CD4-positive, alpha-beta memory T cell (primary cell): ENCODE measurements around the gene DCUN1D3. TPM values are rescaled to one million over a fixed set of nuclear protein-coding genes. Genes with fewer than 3 reads are reported as not detected.
A peak's percentile ranks its signal among the peaks of the same experiment; 100 is the strongest.

Experiments used
- CTCF ChIA-PET: fragments of 350-600 bp; sonication (Branson Sonifier 250); formaldehyde crosslinking; loops from one replicate; lab custom pipeline; 2021; ENCODE audit warnings: inconsistent platforms; ENCODE audit not compliant: partially characterized antibody; lab: Charles Lee
- POLR2A ChIA-PET: fragments of 350-600 bp; sonication (Branson Sonifier 250); formaldehyde crosslinking; loops from one replicate; lab custom pipeline; 2021; ENCODE audit not compliant: partially characterized antibody; lab: Charles Lee
- DNase-seq, 5 donors: peaks; one replicate each; pipeline versions ENCODE4 v3.0.0 to v3.0.0-alpha.2; 2020 to 2022; ENCODE audit warnings: mixed read lengths in 1 of 5
- H3K27ac ChIP-seq: one replicate; pipeline ENCODE4 v1.7.0; 2013; ENCODE audit warnings: low read depth, low read length
- H3K27me3 ChIP-seq: 2 replicates; pipeline ENCODE4 v1.7.0; 2013; ENCODE audit warnings: mild to moderate bottlenecking, low read length, moderate library complexity; ENCODE audit not compliant: insufficient read depth
- H3K36me3 ChIP-seq: 2 replicates; pipeline ENCODE4 v1.7.0; 2013; ENCODE audit warnings: mild to moderate bottlenecking, low read length, moderate library complexity; ENCODE audit not compliant: insufficient read depth
- H3K4me1 ChIP-seq: 2 replicates; pipeline ENCODE4 v1.7.0; 2013; ENCODE audit warnings: mild to moderate bottlenecking, low read length, moderate library complexity; ENCODE audit not compliant: insufficient read depth
- H3K4me3 ChIP-seq, 2 donors: one replicate each; pipeline ENCODE4 v1.7.0; 2013; ENCODE audit warnings: low read length in 2 of 2, mild to moderate bottlenecking in 1 of 2
- H3K9me3 ChIP-seq, 2 donors: one replicate each; pipeline ENCODE4 v1.7.0; 2013; ENCODE audit warnings: low read length in 2 of 2, control low read depth in 1 of 2; ENCODE audit not compliant: control insufficient read depth in 1 of 2
- H3K27ac Mint-ChIP-seq, 7 donors: one replicate each; pipeline ENCODE4 v1.8.0; 2020 to 2021; ENCODE audit warnings: mixed read lengths in 7 of 7, mild to moderate bottlenecking in 6 of 7, inconsistent platforms in 3 of 7, moderate library complexity in 3 of 7
- H3K27me3 Mint-ChIP-seq, 2 donors: one replicate each; pipeline ENCODE4 v1.8.0; 2020 to 2021; ENCODE audit warnings: mixed read lengths in 2 of 2
- H3K36me3 Mint-ChIP-seq, 2 donors: one replicate each; pipeline ENCODE4 v1.8.0; 2020 to 2021; ENCODE audit warnings: mixed read lengths in 2 of 2, inconsistent platforms in 1 of 2, mild to moderate bottlenecking in 1 of 2
- H3K4me1 Mint-ChIP-seq, 4 donors: one replicate each; pipeline ENCODE4 v1.8.0; 2020 to 2021; ENCODE audit warnings: mixed read lengths in 4 of 4, mild to moderate bottlenecking in 1 of 4
- H3K4me3 Mint-ChIP-seq, 8 donors: one replicate each; pipeline ENCODE4 v1.8.0; 2020 to 2021; ENCODE audit warnings: mixed read lengths in 8 of 8, mild to moderate bottlenecking in 7 of 8, moderate library complexity in 6 of 8, inconsistent platforms in 3 of 8
- H3K9me3 Mint-ChIP-seq, 8 donors: one replicate each; pipeline ENCODE4 v1.8.0; 2020 to 2021; ENCODE audit warnings: mixed read lengths in 8 of 8, mild to moderate bottlenecking in 5 of 8, inconsistent platforms in 3 of 8, moderate library complexity in 1 of 8
- intact Hi-C: fragments of 100-400 bp; cut with micrococcal nuclease; formaldehyde crosslinking; loops from one replicate; pipeline ENCODE4 v1.15.1; 2023
- polyA plus RNA-seq, 2 donors: library from polyadenylated mRNA; unstranded; fragments of 300-500 nt; fragmentation: Illumina TruSeq; gene quantifications; one replicate each; pipeline ENCODE4 v1.2.3, GENCODE V29; 2021
- total RNA-seq, 2 experiments: library from RNA; stranded (reverse); gene quantifications; one replicate each; pipeline ENCODE4 v1.2.3, GENCODE V29; 2021

DCUN1D3 gene
- total and polyA plus RNA-seq, 4 experiments from 2014 or later, result 0.11 to 7.5 (median 3.7) TPM

DNA sequence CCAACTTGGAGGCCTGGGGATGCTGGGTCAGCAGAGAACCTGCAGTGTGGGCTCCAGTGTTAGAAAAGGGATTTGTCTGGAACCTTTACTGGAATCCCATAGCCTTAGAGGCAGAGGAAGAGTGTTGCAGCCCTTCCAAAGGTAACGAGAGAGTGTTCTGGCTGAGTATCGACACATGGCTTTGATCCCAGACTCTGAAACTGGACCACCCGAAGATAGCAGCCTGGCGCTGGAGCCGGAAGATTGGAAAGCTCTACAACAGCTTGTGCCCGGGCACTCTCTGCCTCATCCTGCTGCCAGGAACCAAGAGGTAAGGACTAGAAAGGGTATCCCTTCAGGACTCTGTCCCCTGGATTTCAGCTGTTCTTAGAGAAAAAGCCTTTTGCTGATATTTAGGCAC, 54.1 kb downstream of the DCUN1D3 start:
- intact Hi-C loops, result no loop called here
- Mint-ChIP-seq H3K4me1 (peaks cover 19 to 33% (median 24%) of the 10 kb centered on the region in 4 donors), H3K27ac (peak overlapping the region in 1 of 7 donors; percentile 32), H3K4me3 (no peak overlapping the region), H3K9me3 (no peaks in the 10 kb centered on the region), H3K36me3 (no peaks in the 10 kb centered on the region), H3K27me3 (no peaks in the 10 kb centered on the region)
- no peak for DNase-seq
- no peak overlapping the region for H3K27ac ChIP-seq
- H3K4me3 ChIP-seq, result no peak overlapping the region
- POLR2A ChIA-PET, result interaction anchor here (1.8 kb wide), 1 partner anchor 28 kb away, joined by 6 read pairs; no protein-coding TSS in a partner anchor
- H3K36me3 ChIP-seq, result no peaks in the 10 kb centered on the region
- H3K9me3 ChIP-seq, result no peaks in the 10 kb centered on the region
- CTCF ChIA-PET, result interaction anchor here (1.4 to 2.0 kb wide), 3 partner anchors 13 to 39 kb away, joined by 4 to 7 read pairs (median 4); partner anchors contain the start of genes ERI2 and REXO5
- no peaks in the 10 kb centered on the region for H3K27me3 ChIP-seq
- H3K4me1 ChIP-seq, result peaks cover 29% of the 10 kb centered on the region

DNA sequence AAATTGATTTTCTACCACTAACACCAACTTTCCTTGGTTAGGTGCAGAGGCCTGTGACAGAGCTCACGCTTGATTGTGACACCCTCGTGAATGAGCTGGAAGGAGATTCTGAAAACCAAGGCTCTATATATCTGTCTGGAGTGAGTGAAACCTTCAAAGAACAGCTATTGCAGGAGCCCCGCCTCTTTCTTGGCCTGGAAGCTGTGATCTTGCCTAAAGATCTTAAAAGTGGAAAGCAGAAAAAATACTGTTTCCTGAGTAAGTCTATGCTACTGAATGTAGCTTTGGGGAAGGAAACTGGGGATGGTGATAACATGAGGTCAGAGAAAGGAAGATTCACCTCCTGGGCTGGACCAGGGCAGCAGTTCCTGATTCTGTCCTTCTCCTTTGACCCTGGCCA, 55.6 kb downstream of the DCUN1D3 start:
- Mint-ChIP-seq H3K9me3 (no peaks in the 10 kb centered on the region), H3K27ac (peak overlapping the region; percentile 36 to 89 (median 63)), H3K27me3 (no peaks in the 10 kb centered on the region), H3K4me3 (peak overlapping the region in 7 of 8 donors; percentile 12 to 80 (median 68)), H3K36me3 (no peaks in the 10 kb centered on the region), H3K4me1 (peaks cover 15 to 27% (median 19%) of the 10 kb centered on the region in 4 donors)
- Histone ChIP-seq H3K27ac (peak overlapping the region; percentile 22), H3K4me3 (no peak overlapping the region), H3K27me3 (no peaks in the 10 kb centered on the region), H3K4me1 (peaks cover 25% of the 10 kb centered on the region), H3K36me3 (no peaks in the 10 kb centered on the region), H3K9me3 (no peaks in the 10 kb centered on the region)
- intact Hi-C loops, result loop anchor here (2.0 kb wide), 1 partner anchor 38 kb away; the partner anchor contains the start of genes ERI2 and REXO5
- peak in 3 of 5 donors; percentile 9 to 40 (median 17) for DNase-seq
- ChIA-PET CTCF (interaction anchor here (2.3 kb wide), 1 partner anchor 30 kb away, joined by 15 read pairs; no protein-coding TSS in a partner anchor), POLR2A (interaction anchor here (1.0 to 1.8 kb wide), 4 partner anchors 30 to 711 kb away, joined by 3 to 6 read pairs (median 4); partner anchors contain the start of genes DCUN1D3 and LYRM1)

DNA sequence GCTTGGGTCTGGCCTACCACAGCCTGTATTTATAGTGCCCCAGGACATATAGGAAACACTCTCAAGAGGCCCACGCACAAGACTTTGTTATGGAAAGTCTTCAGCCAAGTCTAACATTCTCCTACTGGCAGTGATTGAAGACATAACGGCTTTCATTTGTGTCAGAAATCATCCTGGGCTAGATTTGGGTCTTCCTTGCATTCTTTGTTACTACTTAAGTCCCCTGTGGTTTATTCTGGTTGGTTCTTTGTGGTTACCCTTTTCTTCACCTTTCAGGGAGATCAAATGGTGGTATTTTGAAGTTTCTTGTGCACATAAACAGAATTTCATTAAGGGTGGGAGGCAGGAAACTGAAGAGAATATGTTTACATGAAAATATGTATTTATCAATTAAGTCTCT, 56.1 kb downstream of the DCUN1D3 start:
- Mint-ChIP-seq H3K9me3 (no peaks in the 10 kb centered on the region), H3K4me1 (peaks cover 15 to 27% (median 19%) of the 10 kb centered on the region in 4 donors), H3K4me3 (peak overlapping the region; percentile 2 to 80 (median 59)), H3K27ac (peak overlapping the region; percentile 22 to 79 (median 56)), H3K27me3 (no peaks in the 10 kb centered on the region), H3K36me3 (no peaks in the 10 kb centered on the region)
- peak in 4 of 5 donors; percentile 20 to 42 (median 26) for DNase-seq
- Histone ChIP-seq H3K9me3 (no peaks in the 10 kb centered on the region), H3K4me3 (no peak overlapping the region), H3K4me1 (peaks cover 25% of the 10 kb centered on the region), H3K36me3 (no peaks in the 10 kb centered on the region), H3K27ac (no peak overlapping the region), H3K27me3 (no peaks in the 10 kb centered on the region)
- CTCF ChIA-PET, result interaction anchor here (1.0 to 2.3 kb wide), 2 partner anchors 9 to 31 kb away, joined by 3 to 15 read pairs; no protein-coding TSS in a partner anchor
- intact Hi-C loops, result loop anchor here (2.0 kb wide), 1 partner anchor 37 kb away; the partner anchor contains the start of genes ERI2 and REXO5
- POLR2A ChIA-PET, result interaction anchor here (0.7 to 1.8 kb wide), 2 partner anchors 37 to 56 kb away, joined by 3 to 4 read pairs; partner anchors contain the start of genes DCUN1D3 and LYRM1

DNA sequence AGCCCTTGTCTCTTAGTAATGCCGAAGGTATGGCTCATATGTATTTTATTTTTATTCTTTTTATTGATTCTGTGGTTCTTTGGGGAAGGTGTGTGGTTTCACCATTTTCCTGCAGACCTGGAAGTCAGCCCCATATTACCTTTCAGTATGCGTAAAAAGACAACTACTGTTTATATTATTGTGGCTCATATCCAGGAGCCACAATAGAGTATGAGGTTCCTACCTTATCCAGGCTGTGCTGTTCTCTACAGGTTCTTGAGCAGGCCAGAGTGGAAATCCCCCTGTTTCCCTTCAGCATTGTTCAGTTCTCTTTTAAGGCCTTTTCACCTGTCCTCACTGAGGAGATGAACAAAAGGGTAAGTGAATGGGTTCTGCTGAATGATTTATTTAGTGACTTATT, 60.7 kb downstream of the DCUN1D3 start:
- no peaks in the 10 kb centered on the region for H3K27me3 ChIP-seq
- Mint-ChIP-seq H3K9me3 (peaks cover 0 to 28% (median 13%) of the 10 kb centered on the region in 8 donors), H3K4me1 (peaks cover 7 to 14% (median 10%) of the 10 kb centered on the region in 4 donors), H3K36me3 (peaks cover 0 to 16% of the 10 kb centered on the region in 2 donors), H3K27ac (no peak overlapping the region), H3K4me3 (no peak overlapping the region), H3K27me3 (no peaks in the 10 kb centered on the region)
- ChIA-PET POLR2A (no interaction called here), CTCF (no interaction called here)
- no peak for DNase-seq
- no peaks in the 10 kb centered on the region for H3K36me3 ChIP-seq
- H3K27ac ChIP-seq, result no peak overlapping the region
- intact Hi-C loops, result no loop called here
- no peak overlapping the region for H3K4me3 ChIP-seq
- H3K9me3 ChIP-seq, result no peaks in the 10 kb centered on the region
- H3K4me1 ChIP-seq, result peaks cover 15% of the 10 kb centered on the region

DNA sequence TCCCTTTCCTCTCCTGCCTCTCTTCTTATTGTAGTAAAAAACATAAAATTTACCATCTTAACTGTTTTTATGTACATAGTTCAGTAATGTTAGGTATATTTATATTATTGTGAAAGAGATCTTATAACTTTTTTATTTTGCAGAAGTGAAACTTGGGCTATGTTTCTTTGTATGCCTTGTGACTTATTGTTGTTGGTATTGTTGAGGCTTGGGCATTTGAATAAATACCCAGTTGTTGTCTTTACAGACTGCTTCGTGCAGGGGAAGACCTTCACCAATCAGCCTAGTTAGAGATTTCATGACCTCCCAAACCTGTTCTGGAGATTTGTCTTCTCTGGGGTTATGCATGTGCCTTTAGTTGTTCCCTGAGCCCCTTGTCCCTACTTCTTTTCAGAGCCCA, 61.9 kb downstream of the DCUN1D3 start:
- Histone ChIP-seq H3K4me1 (peaks cover 2% of the 10 kb centered on the region), H3K36me3 (no peaks in the 10 kb centered on the region), H3K27ac (no peak overlapping the region), H3K27me3 (no peaks in the 10 kb centered on the region), H3K9me3 (no peaks in the 10 kb centered on the region), H3K4me3 (no peak overlapping the region)
- Mint-ChIP-seq H3K27ac (no peak overlapping the region), H3K4me3 (no peak overlapping the region), H3K36me3 (peaks cover 0 to 18% of the 10 kb centered on the region in 2 donors), H3K4me1 (peaks cover 0 to 1% (median 0%) of the 10 kb centered on the region in 4 donors), H3K27me3 (no peaks in the 10 kb centered on the region), H3K9me3 (peaks cover 0 to 30% (median 13%) of the 10 kb centered on the region in 8 donors)
- POLR2A ChIA-PET, result no interaction called here
- CTCF ChIA-PET, result interaction anchor here (1.2 kb wide), 1 partner anchor 33 kb away, joined by 3 read pairs; no protein-coding TSS in a partner anchor
- intact Hi-C loops, result no loop called here
- no peak for DNase-seq

DNA sequence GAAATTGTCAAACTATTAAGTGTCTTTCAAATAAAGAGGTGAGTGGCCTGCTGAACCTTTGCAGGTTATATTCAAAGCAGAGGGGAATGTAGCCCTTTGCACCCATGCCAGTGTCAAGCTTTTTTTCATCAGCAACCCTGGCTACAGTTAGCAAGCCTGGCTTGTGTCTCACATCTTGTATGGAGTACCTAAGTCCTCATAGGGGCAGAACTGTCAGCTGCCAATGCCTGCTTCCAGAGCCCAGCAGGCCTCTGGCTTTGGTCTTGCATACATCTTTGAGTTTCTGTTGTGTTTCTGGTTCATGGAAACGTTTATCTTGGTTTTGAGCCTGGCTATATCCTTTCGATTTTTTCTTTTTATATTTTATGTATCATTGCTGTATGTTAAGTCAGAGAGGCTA, 67.1 kb downstream of the DCUN1D3 start:
- CTCF ChIA-PET, result interaction anchor here (0.9 to 1.6 kb wide), 3 partner anchors 14 to 18 kb away, joined by 3 to 5 read pairs (median 4); no protein-coding TSS in a partner anchor
- no peak overlapping the region for H3K27ac ChIP-seq
- Mint-ChIP-seq H3K36me3 (peaks cover 0 to 15% of the 10 kb centered on the region in 2 donors), H3K27ac (peak overlapping the region in 1 of 7 donors; percentile 1), H3K27me3 (no peaks in the 10 kb centered on the region), H3K9me3 (peaks cover 0 to 30% (median 13%) of the 10 kb centered on the region in 8 donors), H3K4me1 (no peaks in the 10 kb centered on the region), H3K4me3 (no peak overlapping the region)
- no peak for DNase-seq
- intact Hi-C loops, result no loop called here
- H3K4me1 ChIP-seq, result no peaks in the 10 kb centered on the region
- H3K27me3 ChIP-seq, result no peaks in the 10 kb centered on the region
- no peak overlapping the region for H3K4me3 ChIP-seq
- no peaks in the 10 kb centered on the region for H3K9me3 ChIP-seq
- no peaks in the 10 kb centered on the region for H3K36me3 ChIP-seq
- POLR2A ChIA-PET, result interaction anchor here (0.6 kb wide), 1 partner anchor 122 kb away, joined by 5 read pairs; no protein-coding TSS in a partner anchor

DNA sequence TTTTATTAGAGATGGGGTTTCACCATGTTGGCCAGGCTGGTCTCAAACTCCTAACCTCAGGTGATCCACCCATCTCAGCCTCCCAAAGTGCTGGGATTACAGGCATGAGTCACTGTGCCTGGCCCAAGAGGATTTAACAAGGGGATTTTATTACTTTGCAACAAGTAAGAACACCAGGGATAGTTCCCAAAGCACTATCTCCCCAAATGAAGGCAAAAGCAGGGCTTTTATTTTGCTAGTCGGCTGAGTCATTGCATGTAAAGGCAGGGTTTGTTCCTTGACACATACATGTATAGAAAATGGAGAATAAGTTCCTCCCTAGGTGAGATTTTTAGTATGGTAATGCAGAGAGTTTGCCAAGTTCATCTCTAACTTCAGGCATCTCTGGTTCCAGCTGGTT, 69.8 kb downstream of the DCUN1D3 start:
- Histone ChIP-seq H3K4me3 (no peak overlapping the region), H3K36me3 (no peaks in the 10 kb centered on the region), H3K4me1 (no peaks in the 10 kb centered on the region), H3K9me3 (no peaks in the 10 kb centered on the region), H3K27ac (no peak overlapping the region), H3K27me3 (no peaks in the 10 kb centered on the region)
- H3K9me3 Mint-ChIP-seq, result peaks cover 0 to 10% (median 3%) of the 10 kb centered on the region in 8 donors
- CTCF ChIA-PET, result no interaction called here
- H3K27me3 Mint-ChIP-seq, result no peaks in the 10 kb centered on the region
- no peak for DNase-seq
- peaks cover 0 to 4% of the 10 kb centered on the region in 2 donors for H3K36me3 Mint-ChIP-seq
- POLR2A ChIA-PET, result no interaction called here
- H3K4me1 Mint-ChIP-seq, result no peaks in the 10 kb centered on the region
- no peak overlapping the region for H3K4me3 Mint-ChIP-seq
- intact Hi-C loops, result no loop called here
- no peak overlapping the region for H3K27ac Mint-ChIP-seq
